HUDEP-2 (cell line): ENCODE data around the gene RAB5A.
"Not testable (repeated sequence)": the region's sequence is repeated elsewhere in the genome, so short reads cannot be mapped to it uniquely, and the experiment has no call there.

ENCODE experiments used
- DNase-seq, 76 experiments: peaks; one replicate each; lab custom pipeline; 2025; ENCODE audit not compliant: unreplicated experiment in 76 of 76; lab: John Stamatoyannopoulos, UW

Gene RAB5A

DNA sequence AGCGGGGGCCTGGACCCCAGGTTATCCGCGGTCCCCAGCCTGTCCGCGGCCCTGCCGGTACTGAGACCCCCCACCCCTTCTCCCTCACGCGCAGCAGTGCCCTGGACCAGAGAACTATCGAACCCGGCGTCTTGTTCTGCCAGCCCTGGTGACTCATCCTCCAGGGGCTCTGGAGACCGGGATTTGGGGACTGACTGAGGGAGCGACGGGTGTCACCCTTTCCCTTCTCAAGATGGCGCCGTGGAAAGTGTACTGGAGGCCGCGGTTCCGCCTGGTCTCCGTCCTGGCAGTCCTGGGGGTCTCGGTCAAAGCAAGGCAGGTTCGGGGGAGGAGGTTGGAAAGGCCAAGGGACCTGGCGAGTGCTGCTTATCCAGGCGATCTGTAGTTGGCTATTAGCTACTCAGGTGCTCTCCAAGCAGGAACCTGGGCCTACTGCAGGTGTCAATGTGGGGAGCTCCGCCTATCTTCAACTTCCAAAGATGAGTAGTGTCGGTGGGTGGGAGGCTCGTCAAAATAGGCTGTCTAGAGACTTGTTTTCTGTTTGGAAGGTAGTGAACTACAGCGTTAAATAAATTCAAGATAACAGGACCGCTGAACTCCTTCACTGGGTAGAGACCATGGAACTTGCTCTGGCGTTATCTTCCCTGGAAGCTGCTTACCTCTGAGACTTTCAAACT, 790 bp downstream of the RAB5A start:
- peak in 35 of 76 experiments; percentile 8 to 53 (median 29) for DNase-seq

DNA sequence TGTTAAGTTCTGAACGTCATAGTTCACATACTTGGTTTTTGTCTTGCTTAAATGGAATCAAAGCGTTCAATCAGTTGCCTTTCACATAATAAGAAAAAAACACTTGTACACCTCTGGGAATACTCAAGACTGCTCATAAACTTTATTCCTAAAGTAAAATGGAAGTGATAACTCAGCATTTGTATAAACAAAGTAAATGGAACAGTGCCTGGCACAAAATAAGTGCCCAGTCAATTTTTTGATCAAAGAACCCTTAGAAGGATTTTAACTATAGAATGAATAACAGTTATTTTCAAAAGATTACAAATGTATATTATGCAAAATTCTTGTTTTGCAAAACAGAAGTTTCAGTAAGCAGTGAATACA, 1.3 kb downstream of the RAB5A start:
- DNase-seq: no peak

DNA sequence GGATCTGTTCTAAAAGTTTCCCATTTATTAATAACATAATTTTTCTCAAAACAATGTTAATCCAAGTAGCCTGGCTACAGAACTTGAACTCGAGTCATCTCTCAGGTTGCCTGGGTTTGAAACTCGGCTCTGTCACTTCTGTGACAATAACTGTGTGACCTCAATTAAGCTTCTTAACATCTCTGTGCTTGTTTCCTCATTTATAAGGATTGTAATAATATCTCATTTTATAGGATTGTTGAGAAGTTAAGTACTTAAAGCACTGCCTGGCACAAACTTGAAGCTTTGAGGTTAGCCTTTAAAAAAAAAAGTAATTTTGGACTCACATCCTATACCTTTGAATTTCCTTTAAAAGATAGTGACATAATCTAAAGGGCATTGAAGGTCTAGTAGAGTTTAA, 3.4 kb downstream of the RAB5A start:
- DNase-seq: no peak

DNA sequence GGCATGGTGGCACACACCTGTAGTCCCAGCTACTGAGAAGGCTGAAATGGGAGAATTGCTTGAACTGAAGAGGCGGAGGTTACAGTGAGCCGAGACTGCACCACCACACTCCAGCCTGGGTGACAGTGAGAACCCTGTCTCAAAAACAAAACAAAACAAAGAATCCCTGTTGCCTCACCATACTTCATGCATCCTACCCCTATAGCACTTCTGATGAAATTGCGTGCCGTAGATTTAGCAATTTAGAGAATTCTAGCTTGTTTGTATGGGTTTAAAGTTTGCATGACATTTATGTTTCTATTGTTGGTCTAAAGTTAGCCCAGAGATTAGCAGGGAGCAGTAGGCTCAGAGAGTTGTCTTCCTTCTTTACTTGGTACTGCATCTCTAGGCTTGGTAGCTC, 7.8 kb downstream of the RAB5A start:
- DNase-seq: no peak

DNA sequence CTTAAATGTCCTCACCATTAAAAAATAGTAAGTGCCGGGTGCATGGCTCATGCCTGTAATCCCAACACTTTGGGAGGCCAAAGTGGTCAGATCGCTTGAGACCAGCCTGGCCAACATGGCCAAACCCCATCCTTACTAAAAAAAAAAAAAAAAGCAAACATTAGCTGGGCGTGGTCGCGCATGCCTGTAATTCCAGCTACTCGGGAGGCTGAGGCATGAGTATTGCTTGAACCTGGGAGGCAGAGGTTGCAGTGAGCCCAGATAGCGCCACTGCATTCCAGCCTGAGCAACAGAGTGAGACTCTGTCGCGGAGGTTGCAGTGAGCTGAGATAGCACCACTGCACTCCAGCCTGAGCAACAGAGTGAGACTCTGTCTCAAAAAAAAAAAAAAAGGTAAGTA, 10.5 kb downstream of the RAB5A start:
- not testable (repeated sequence) for DNase-seq

DNA sequence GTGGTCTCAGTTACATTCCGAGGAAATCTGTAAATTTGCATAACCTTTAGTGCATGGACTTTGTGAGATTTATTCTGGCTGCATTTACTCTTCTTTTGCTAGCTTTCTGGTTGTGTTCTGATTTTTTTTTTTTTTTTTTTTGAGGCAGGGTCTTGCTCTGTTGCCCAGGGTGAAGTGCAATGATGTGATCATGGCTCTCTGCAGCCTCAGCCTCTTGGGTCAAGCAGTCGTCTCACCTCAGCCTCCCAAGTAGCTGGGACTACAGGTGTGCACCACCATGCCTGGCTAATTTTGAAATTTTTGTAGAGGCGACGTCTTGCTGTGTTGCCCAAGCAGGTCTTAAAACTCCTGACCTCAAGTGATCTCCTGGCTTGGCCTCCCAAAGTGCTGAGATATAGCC, 12.6 kb downstream of the RAB5A start:
- no peak for DNase-seq

DNA sequence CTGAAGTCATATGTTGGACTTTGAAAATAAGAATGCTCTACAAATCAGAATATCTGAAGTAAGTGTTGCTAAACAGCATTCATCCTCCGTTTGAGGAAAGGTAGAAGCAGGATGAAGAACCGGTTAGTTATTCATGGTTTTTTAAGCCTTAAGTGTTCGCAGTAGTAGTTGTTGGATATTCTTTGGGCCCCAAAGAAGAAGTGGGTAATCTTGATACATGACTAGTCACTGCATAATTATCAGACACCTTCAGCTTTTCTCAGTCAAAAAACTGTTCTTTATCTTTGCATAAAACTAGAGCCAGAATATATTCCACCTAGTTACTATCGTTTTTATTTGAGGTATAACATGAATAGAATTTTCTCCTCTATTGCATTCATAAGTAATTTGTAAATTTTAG, 13.8 kb downstream of the RAB5A start:
- DNase-seq: peak in 7 of 76 experiments; percentile 2 to 35 (median 22)

DNA sequence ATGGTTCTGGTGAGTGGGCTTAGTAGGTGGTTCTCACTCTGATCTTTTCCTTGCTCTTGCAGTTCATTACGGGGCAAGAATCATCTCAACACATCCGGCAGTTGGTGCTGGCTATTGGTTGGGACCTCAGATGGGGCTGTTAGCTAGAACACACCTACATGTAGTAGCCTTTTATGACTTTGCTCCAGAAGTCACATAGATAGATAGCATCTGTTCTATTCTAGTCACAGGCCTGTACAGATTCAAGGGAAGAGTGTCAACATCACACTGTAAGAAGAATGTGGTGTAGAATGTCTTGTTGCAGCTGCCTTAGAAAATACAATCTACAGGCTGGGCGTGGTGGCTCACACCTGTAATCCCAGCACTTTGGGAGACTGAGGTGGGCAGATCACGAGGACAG, 15.1 kb downstream of the RAB5A start:
- DNase-seq: peak in 1 of 76 experiments; percentile 11

DNA sequence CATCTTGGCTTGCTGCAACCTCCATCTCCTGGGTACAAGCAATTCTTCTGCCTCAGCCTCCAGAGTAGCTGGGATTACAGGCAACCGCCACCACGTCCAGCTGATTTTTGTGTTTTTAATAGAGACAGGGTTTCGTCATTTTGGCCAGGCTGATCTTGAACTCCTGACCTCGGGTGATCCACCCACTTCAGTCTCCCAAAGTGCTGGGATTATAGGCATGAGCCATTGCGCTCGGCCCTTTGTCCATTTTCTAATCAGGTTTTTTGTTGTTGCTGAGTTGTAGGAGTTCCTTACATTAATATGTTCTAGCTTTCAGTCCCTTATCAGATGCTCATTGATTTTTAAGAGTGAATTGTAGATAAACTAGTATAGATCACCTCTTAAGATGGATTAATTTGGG, 20.3 kb downstream of the RAB5A start:
- DNase-seq: no peak

DNA sequence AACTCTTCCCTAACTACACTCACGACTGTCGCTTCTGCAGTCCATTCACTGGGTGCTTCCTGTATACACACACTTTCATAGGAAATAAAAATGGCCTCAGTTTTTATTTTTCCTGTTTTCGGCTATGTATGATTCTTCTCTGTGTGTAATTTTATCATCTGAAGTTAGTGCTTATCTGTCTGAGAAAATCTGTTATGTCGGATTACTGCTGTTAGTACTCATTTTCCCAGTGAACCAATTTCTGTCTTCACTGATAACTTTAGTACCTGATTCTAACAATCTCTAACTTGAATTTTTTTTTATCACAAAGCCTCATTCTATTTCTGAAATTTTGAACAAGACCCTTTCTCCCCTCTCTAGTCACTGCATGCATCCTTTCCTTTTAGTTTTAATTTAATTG, 20.9 kb downstream of the RAB5A start:
- DNase-seq: peak in 5 of 76 experiments; percentile 3 to 33 (median 16)

DNA sequence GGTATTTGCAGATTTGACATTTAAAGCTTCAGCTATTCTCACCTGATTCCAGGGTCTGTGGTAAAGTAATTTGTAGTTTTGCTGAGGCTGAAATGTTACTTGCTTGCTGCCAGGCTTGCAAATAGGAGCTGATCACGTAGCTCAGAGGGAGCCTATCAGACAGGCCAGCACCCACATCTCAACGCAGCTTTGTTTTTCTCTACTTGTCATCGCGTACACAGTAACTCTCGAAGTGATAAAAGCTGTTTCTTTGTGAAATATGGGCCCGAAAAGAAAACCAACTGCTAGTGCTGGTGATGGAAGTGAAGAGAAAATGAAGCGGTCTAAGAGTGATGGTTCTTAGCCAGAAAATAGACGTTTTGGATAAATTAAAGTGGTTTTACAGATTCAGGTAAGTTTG, 23.4 kb downstream of the RAB5A start:
- DNase-seq: no peak

DNA sequence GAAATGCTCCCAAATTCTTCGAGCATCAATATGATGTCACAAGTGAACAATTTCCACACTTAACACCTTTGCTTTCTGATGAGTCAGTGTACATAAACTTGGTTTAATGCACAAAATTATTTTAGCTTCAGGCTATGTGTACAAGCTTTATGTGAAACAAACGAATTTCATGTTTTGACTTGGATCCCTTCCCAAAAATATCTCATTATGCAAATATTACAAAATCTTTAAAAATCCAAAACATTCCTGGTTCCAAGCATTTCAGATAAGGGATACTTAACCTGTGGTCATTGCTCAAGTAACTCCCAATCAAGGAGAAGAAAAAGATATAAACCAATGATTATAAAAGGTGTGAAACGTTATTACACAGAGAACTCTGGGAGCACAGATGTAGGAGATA, 25.2 kb downstream of the RAB5A start:
- no peak for DNase-seq

DNA sequence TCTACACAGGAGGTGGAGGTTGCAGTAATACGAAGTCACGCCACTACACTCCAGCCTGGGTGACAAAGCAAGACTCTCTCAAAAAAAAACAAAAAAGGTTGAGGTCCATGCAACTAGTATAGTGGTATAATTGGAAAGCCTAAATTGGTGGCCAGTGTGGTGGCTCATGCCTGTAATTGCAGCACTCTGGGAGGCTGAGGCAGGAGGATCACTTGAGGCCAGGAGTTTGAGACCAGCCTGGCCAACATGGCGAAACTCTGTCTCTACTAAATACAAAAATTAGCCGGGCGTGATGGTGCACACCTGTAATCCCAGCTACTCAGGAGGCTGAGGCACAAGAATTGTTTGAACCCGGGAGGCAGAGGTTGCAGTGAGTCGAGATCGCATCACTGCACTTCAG, 42.0 kb downstream of the RAB5A start:
- not testable (repeated sequence) for DNase-seq

DNA sequence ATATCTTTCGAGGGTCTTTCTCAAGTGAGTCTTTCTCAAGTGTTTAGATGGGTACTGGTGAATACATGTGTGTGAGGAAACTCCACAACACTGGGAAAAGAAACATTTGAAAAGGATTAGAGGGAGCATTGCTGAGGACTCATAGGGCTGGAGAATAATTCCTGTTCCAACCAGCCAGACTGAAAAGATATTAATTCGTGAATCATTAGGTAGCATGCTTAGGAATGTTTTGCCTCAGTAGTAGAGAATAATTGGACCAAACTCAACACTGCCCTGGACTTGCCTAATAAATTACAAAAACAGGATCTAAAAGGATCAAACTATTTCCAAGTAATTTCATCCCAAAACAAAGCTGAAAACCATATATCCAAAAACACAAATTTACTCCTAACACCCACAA, 47.9 kb downstream of the RAB5A start:
- no peak for DNase-seq

DNA sequence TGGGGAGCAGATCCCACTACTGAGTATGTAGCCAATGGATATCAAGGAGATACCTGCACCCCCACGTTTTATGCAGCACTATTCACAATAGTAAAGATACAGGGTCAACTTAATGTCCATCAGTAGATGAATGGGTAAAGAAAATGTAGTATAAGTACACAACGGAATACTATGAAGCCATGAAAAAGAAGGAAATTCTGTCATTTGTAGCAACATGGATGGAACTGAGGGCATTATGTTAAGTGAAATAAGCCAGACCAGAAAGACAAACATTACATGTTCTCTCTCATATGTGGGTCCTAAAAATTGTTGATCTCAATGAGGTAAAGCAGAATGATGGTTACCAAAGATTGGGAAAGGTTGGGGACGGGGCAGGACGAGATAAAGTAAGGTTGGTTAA, 50.6 kb downstream of the RAB5A start:
- no peak for DNase-seq

DNA sequence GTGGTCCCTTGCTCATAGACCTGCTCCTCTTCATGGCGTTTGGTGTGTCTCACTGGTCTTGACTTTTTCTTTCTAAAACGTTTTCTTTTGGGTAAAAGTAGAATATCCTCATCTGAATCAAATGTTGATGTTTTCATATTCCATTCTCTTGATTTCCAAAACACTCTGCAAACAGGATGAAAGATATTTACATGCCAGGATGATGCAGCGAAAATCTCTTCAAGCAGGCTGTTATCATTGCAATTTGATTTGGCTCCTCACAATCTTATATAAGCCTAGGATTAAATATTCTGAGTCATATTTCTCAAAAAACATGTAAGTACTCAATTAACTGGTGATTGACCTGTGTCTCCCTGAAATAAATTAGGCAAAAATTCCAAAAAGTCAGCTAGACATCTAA, 55.0 kb downstream of the RAB5A start:
- DNase-seq: no peak

DNA sequence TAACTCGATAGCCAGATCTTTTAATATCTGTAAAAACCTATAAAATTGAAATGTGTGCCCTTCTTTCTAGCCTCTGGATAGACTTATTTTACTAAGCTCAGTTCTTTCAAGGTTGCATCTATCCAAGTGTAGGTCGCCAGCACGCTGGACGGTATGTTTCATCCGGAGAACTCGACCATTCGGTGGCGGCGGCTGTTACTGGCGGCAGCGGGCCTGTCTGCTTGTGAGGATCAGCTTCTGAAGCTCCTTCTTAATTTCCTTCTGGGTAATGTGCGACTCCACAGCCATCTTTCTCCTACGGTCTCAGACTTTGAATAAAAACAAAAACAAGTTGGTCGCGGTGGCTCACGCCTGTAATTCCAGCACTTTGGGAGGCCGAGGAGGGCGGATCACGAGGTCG, 61.1 kb downstream of the RAB5A start:
- no peak for DNase-seq

DNA sequence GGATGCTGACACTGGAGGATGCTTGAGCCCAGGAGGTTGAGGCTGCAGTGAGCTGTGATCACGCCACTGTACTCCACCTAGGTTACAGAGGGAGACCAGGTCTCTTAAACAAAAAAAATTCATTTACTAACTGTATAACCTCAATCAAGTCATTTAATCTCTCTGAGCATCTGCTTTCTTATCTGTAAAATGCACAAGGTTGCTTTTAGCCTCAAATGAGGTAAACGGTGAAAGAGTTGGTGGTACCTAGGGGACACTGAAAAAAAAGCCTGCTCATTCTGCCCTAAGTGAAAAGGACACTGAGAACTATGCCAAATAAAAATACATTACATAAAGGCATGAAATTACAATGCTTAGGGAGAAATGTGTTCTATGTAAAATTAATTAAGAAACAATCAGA, 61.7 kb downstream of the RAB5A start:
- peak in 3 of 76 experiments; percentile 4 to 33 (median 29) for DNase-seq

DNA sequence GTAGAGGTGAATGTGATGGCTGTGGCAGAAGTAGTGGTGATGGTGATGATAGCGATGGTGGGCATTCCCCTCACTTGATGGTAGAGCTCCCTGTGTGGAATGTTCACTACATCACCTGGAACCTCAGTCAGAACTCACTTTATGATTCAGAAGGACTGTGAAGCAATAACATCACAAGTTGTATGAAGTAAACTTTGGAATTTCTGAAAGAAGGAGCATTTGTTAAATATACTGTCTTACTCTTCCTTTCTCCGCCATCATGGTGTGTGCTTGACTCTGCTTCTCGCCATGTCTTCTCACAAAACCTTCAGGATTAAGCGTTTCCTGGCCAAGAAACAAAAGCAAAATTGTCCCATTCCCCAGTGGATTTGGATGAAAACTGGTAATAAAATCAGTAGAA, 65.3 kb downstream of the RAB5A start, which contains the start of gene PP2D1:
PP2D1 (minus strand) TSS at position 101 of the 400 bp plus-strand sequence. CDS start 192 bp downstream, outside the sequence.
- DNase-seq: no peak

DNA sequence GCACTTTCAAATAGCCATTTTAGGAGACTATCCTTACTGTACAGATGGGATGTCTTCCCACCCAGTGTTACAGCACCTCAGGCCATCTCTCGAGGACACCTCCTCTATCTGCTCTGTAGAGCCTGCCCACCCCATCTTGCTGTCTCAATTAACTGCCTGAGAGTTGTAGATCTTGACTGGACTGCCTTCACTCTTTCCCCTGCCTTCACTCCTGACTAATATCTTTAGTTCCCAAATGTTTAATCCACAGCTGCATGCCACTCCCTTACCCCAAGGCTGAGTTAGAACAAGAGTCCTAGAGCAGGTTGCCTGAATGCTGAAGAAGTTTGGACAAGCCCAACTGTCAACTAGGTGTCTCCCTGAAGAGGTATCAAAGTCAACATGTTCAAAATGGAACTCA, 66.5 kb downstream of the RAB5A start:
- DNase-seq: peak in 17 of 76 experiments; percentile 4 to 39 (median 11)

DNA sequence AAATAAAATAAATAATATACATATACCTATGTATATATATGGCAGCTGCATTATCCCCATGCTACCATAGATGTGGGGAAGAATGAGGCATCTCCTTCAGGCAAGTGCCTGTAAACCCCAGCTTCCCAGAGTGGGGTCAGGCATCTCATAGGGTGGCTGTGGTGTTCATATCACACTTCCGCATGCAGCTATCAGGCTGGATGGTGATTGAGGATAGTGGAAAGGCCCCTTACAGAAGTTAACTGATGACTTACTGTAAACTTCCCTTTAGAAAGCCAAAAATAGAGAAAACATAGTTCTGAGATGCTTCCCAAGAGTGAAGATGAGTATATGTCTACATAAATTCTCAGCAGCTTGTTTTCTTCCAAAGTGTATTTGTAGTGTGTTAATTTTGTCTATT, 68.6 kb downstream of the RAB5A start:
- peak in 62 of 76 experiments; percentile 2 to 75 (median 36) for DNase-seq

DNA sequence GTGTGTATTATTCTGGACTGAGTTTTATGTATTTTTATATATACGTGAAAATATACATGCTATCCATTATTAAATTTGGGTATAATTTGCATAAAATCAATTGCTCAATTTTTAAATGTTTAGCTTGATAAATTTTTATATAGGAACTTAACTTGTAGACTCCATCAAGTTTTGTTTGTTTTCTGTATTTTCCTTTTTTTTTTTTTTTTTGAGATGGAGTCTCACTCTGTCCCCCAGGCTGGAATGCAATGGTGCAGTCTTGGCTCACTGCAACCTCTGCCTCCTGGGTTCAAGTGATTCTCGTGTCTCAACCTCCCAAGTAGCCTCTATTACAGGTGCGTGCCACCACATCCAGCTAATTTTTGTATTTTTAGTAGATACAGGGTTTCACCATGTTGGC, 69.2 kb downstream of the RAB5A start:
- DNase-seq: not testable (repeated sequence)
